HG02642 (cell line): ENCODE data around the gene MYL6.
A peak's percentile ranks its signal among the peaks of the same experiment; 100 is the strongest.
"Not testable (repeated sequence)": the region's sequence is repeated elsewhere in the genome, so short reads cannot be mapped to it uniquely, and the experiment has no call there.

Experiments
- ATAC-seq: cut with Tn5 transposase; IDR thresholded peaks from one replicate; pipeline ENCODE4 v1.9.1; 2021; ENCODE audit warnings: mild to moderate bottlenecking; ENCODE audit not compliant: unreplicated experiment, poor library complexity

Gene MYL6

GRCh38 chr12:56158029-56158925 is at the start of gene MYL6:
Gene MYL6, plus strand, starts transcription at chr12:56158359. Its CDS starts 43 bp downstream, at chr12:56158402.
- ATAC-seq, result peak; percentile 91

- no peak for ATAC-seq
Observed at GRCh38 chr12:56110571-56110970, 47.6 kb upstream of the MYL6 start.

GRCh38 chr12:56114084-56114483 is 44.1 kb upstream of the MYL6 start:
- no peak for ATAC-seq

GRCh38 chr12:56115329-56115728 is 42.8 kb upstream of the MYL6 start:
- no peak for ATAC-seq

GRCh38 chr12:56116267-56117081 is 41.7 kb upstream of the MYL6 start, which contains the start of gene RPL41:
Gene RPL41, plus strand, starts transcription at chr12:56116633.
- peak; percentile 47 for ATAC-seq

- not testable (repeated sequence) for ATAC-seq
Observed at GRCh38 chr12:56117082-56117706, 41.0 kb upstream of the MYL6 start.

- peak; percentile 84 for ATAC-seq
Observed at GRCh38 chr12:56117778-56118687, 40.1 kb upstream of the MYL6 start, which contains the start of gene ZC3H10. Gene ZC3H10, plus strand, starts transcription at chr12:56118266. Its CDS starts 2,297 bp downstream, at chr12:56120563.

GRCh38 chr12:56118688-56119357 is 39.3 kb upstream of the MYL6 start:
- no peak for ATAC-seq

GRCh38 chr12:56119361-56119796 is 38.8 kb upstream of the MYL6 start:
- no peak for ATAC-seq

GRCh38 chr12:56120158-56120846 is 37.9 kb upstream of the MYL6 start:
- no peak for ATAC-seq

GRCh38 chr12:56121204-56121870 is 36.8 kb upstream of the MYL6 start:
- ATAC-seq, result no peak

GRCh38 chr12:56122637-56123036 is 35.5 kb upstream of the MYL6 start:
- ATAC-seq, result no peak

- ATAC-seq, result no peak
Observed at GRCh38 chr12:56124133-56124532, 34.0 kb upstream of the MYL6 start.

- ATAC-seq, result no peak
Observed at GRCh38 chr12:56126732-56127239, 31.4 kb upstream of the MYL6 start.

- ATAC-seq, result no peak
Observed at GRCh38 chr12:56127485-56127887, 30.7 kb upstream of the MYL6 start.

GRCh38 chr12:56127888-56128669 is 30.1 kb upstream of the MYL6 start, which contains the start of gene ESYT1:
Gene ESYT1, plus strand, starts transcription at chr12:56128267. Its CDS starts 53 bp downstream, at chr12:56128320.
- ATAC-seq, result peak; percentile 88
